IMR-90 (cell line): ENCODE data around the gene PAFAH1B1. TPM values are rescaled to one million over a fixed set of nuclear protein-coding genes. Genes with fewer than 3 reads are reported as not detected.
A peak's percentile ranks its signal among the peaks of the same experiment; 100 is the strongest.

Experiments used
- ATAC-seq: fragments of 200-7000 bp; cut with Tn5 transposase; 2 replicates; pipeline ENCODE4 v1.9.1; 2020; ENCODE audit warnings: low read depth, mild to moderate bottlenecking, moderate library complexity
- BruUV-seq: library from RNA; stranded (reverse); fragments of 400-500 nt; replicated peaks from 2 replicates; lab custom pipeline; 2021; lab: Mats Ljungman, UMichigan
- CTCF ChIA-PET: fragments of 300-600 bp; formaldehyde crosslinking; extraction: SDS; loops from one replicate; lab custom pipeline; 2021; ENCODE audit warnings: antibody characterized with exemption; lab: Yijun Ruan, JAX
- POLR2A ChIA-PET: fragments of 300-600 bp; sonication (Branson Sonifier 250); formaldehyde crosslinking; loops from one replicate; lab custom pipeline; 2022; ENCODE audit warnings: antibody characterized with exemption; ENCODE audit not compliant: unreplicated experiment; lab: Charles Lee
- DNase-seq: peaks from one replicate; pipeline ENCODE4 v3.0.0; 2013
- H2AFZ ChIP-seq: replicated peaks from 2 replicates; pipeline ENCODE3; 2013; ENCODE audit warnings: low read length, mild to moderate bottlenecking; ENCODE audit not compliant: poor library complexity
- H2AK5ac ChIP-seq: 2 replicates; pipeline ENCODE4 v1.6.1; 2013; ENCODE audit warnings: low read depth, low read length, inconsistent platforms
- H2AK9ac ChIP-seq: replicated peaks from 2 replicates; pipeline ENCODE3; 2013; ENCODE audit warnings: mild to moderate bottlenecking, low read depth, low read length, moderate library complexity; ENCODE audit not compliant: poor library complexity
- H2BK120ac ChIP-seq: 2 replicates; pipeline ENCODE4 v1.6.1; 2013; ENCODE audit warnings: low read depth, low read length, inconsistent platforms
- H2BK15ac ChIP-seq: 3 replicates; pipeline ENCODE4 v1.6.1; 2013; ENCODE audit warnings: low read depth, low read length, inconsistent platforms
- H2BK20ac ChIP-seq: 2 replicates; pipeline ENCODE4 v1.6.1; 2013; ENCODE audit warnings: low read depth, mild to moderate bottlenecking, inconsistent platforms, low read length, moderate library complexity
- H2BK5ac ChIP-seq: 2 replicates; pipeline ENCODE4 v1.6.1; 2013; ENCODE audit warnings: mild to moderate bottlenecking, low read depth, low read length, inconsistent platforms; ENCODE audit not compliant: poor library complexity, severe bottlenecking
- H3K14ac ChIP-seq: replicated peaks from 2 replicates; pipeline ENCODE4 v1.6.1; 2013; ENCODE audit warnings: low read depth, low read length, inconsistent platforms
- H3K18ac ChIP-seq: 2 replicates; pipeline ENCODE4 v1.6.1; 2013; ENCODE audit warnings: low read depth, low read length, control low read depth
- H3K23ac ChIP-seq: 2 replicates; pipeline ENCODE4 v1.6.1; 2013; ENCODE audit warnings: low read depth, low read length, inconsistent platforms
- H3K27ac ChIP-seq: 2 replicates; pipeline ENCODE4 v1.5.1; 2013; ENCODE audit warnings: mild to moderate bottlenecking, control low read depth, low read length; ENCODE audit not compliant: insufficient read depth
- H3K27me3 ChIP-seq: 2 replicates; pipeline ENCODE4 v1.6.1; 2013; ENCODE audit warnings: low read length; ENCODE audit not compliant: control insufficient read depth, insufficient read depth
- H3K36me3 ChIP-seq: 2 replicates; pipeline ENCODE4 v1.6.1; 2013; ENCODE audit warnings: low read length, mixed read lengths; ENCODE audit not compliant: control insufficient read depth, insufficient read depth
- H3K4ac ChIP-seq: 2 replicates; pipeline ENCODE4 v1.6.1; 2013; ENCODE audit warnings: low read depth, low read length, inconsistent platforms
- H3K4me1 ChIP-seq: 2 replicates; pipeline ENCODE4 v1.6.1; 2013; ENCODE audit warnings: low read length, mixed read lengths; ENCODE audit not compliant: control insufficient read depth, insufficient read depth
- H3K4me2 ChIP-seq: 2 replicates; pipeline ENCODE4 v1.6.1; 2013; ENCODE audit warnings: low read depth, mild to moderate bottlenecking, control low read depth, low read length, moderate library complexity
- H3K4me3 ChIP-seq: 2 replicates; pipeline ENCODE4 v1.5.1; 2013; ENCODE audit warnings: low read depth, mild to moderate bottlenecking, control low read depth, low read length, moderate library complexity; ENCODE audit not compliant: insufficient read depth
- H3K56ac ChIP-seq: 2 replicates; pipeline ENCODE4 v1.6.1; 2013; ENCODE audit warnings: low read length, inconsistent platforms; ENCODE audit not compliant: insufficient read depth; ENCODE audit errors: extremely low read depth
- H3K79me1 ChIP-seq, 2 experiments: 2 replicates each; pipeline ENCODE4 v1.6.1; 2013; ENCODE audit warnings: low read length in 2 of 2, inconsistent platforms in 1 of 2, low read depth in 1 of 2
- H3K9ac ChIP-seq: 2 replicates; pipeline ENCODE4 v1.6.1; 2013; ENCODE audit warnings: low read depth, low read length, control low read depth
- H3K9me1 ChIP-seq: 2 replicates; pipeline ENCODE4 v1.6.1; 2013; ENCODE audit warnings: low read length, inconsistent platforms; ENCODE audit not compliant: insufficient read depth
- H3K9me3 ChIP-seq: 2 replicates; pipeline ENCODE4 v1.6.1; 2013; ENCODE audit warnings: low read length; ENCODE audit not compliant: control insufficient read depth, insufficient read depth
- H4K20me1 ChIP-seq: 2 replicates; pipeline ENCODE4 v1.6.1; 2013; ENCODE audit warnings: low read length, inconsistent platforms; ENCODE audit not compliant: insufficient read depth
- H4K5ac ChIP-seq: 2 replicates; pipeline ENCODE4 v1.6.1; 2013; ENCODE audit warnings: mild to moderate bottlenecking, low read depth, low read length, control low read depth
- H4K8ac ChIP-seq, 2 experiments: 2 replicates each; pipeline ENCODE4 v1.6.1; 2013; ENCODE audit warnings: low read depth in 2 of 2, low read length in 2 of 2, control low read depth in 1 of 2, inconsistent platforms in 1 of 2
- H4K91ac ChIP-seq: 2 replicates; pipeline ENCODE4 v1.6.1; 2013; ENCODE audit warnings: low read depth, low read length, inconsistent platforms; ENCODE audit not compliant: insufficient read depth
- SMC3 ChIP-seq: fragments of 150-350 bp; IDR thresholded peaks from 2 replicates; pipeline ENCODE4 v1.6.1; 2016; ENCODE audit warnings: low read depth, mild to moderate bottlenecking, antibody characterized with exemption, low read length, moderate library complexity
- WGBS, 2 experiments: methylation state at CpG; one replicate each; pipeline versions ENCODE4 v1.1.5 to v1.1.7; 2013; ENCODE audit warnings: missing lambda C conversion rate in 2 of 2; ENCODE audit not compliant: insufficient read length in 1 of 2; ENCODE audit errors: extremely low coverage in 2 of 2; 5-methylcytosine and 5-hydroxymethylcytosine counted together
- dilution Hi-C: fragments of 300-500 bp; cut with HindIII; formaldehyde crosslinking; loops from one replicate; pipeline ENCODE4 v1.14.3; 2018; ENCODE audit warnings: low sequenced_read_pairs; ENCODE audit not compliant: unreplicated experiment
- in situ Hi-C: fragments of 300-500 bp; cut with MboI; formaldehyde crosslinking; loops from 3 replicates; pipeline ENCODE4 v1.14.3; 2019; ENCODE audit warnings: low sequenced_read_pairs, inconsistent platforms, mixed read lengths
- intact Hi-C: fragments of 100-400 bp; cut with micrococcal nuclease; formaldehyde crosslinking; loops from 2 replicates; pipeline ENCODE4 v1.10.0; 2022
- polyA plus RNA-seq, 3 experiments: library from polyadenylated mRNA; depleted of rRNA; stranded (reverse); fragments of >200 nt; gene quantifications; 2 replicates each; pipeline ENCODE4 v1.2.3, GENCODE V29; 2012; ENCODE audit warnings: low replicate concordance in 1 of 3
- total RNA-seq: library from RNA; depleted of rRNA; stranded (reverse); fragments of >200 nt; gene quantifications from 2 replicates; pipeline ENCODE4 v1.2.3, GENCODE V29; 2012

PAFAH1B1 gene
- total and polyA plus RNA-seq, 2 of the 4 experiments (the other 2 are of a cell fraction), result 64.5 to 127 TPM

GRCh38 chr17:2716649-2717048, 123.2 kb downstream of the PAFAH1B1 start:
- H3K27me3 ChIP-seq, result peaks cover 7% of the 10 kb centered on the region
- no peak overlapping the region for H3K4ac ChIP-seq
- no peak overlapping the region for H3K14ac ChIP-seq
- H3K4me3 ChIP-seq, result no peak overlapping the region
- WGBS, 2 experiments, result no CpG with 5 or more reads among the region's 5 CpGs
- no peak overlapping the region for H2AK5ac ChIP-seq
- no peaks in the 10 kb centered on the region for H4K20me1 ChIP-seq
- H3K9me1 ChIP-seq, result peaks cover 9% of the 10 kb centered on the region; the same call in 1 of the 2 replicates
- no peak overlapping the region for H4K91ac ChIP-seq
- ChIA-PET POLR2A (no interaction called here), CTCF (no interaction called here)
- intact Hi-C loops, result no loop called here
- ATAC-seq, result no peak
- H3K9me3 ChIP-seq, result no peaks in the 10 kb centered on the region
- no peak overlapping the region for H4K5ac ChIP-seq
- peaks cover 0 to 9% of the 10 kb centered on the region in 2 experiments; a peak in 2 of 4 replicates for H3K79me1 ChIP-seq
- no peak overlapping the region for H2BK15ac ChIP-seq
- H3K9ac ChIP-seq, result no peak overlapping the region
- H2BK120ac ChIP-seq, result no peak overlapping the region
- H4K8ac ChIP-seq, result no peak overlapping the region
- no peak overlapping the region for H2AFZ ChIP-seq
- H3K4me2 ChIP-seq, result no peak overlapping the region
- BruUV-seq, result no TSS peak
- no peak for TF ChIP-seq SMC3
- H3K23ac ChIP-seq, result no peak overlapping the region
- no peak overlapping the region for H3K56ac ChIP-seq
- no peak for DNase-seq
- no peaks in the 10 kb centered on the region for H3K36me3 ChIP-seq
- H3K18ac ChIP-seq, result no peak overlapping the region
- dilution Hi-C loops, result no loop called here
- no peak overlapping the region for H2BK20ac ChIP-seq
- in situ Hi-C loops, result no loop called here
- no peak overlapping the region for H2BK5ac ChIP-seq
- peaks cover 4% of the 10 kb centered on the region; the same call in 1 of the 2 replicates for H3K4me1 ChIP-seq
- peak overlapping the region; percentile 28 for H2AK9ac ChIP-seq
- H3K27ac ChIP-seq, result no peak overlapping the region
